HepG2 (cell line): Measurements from ENCODE around the gene BCL2L11. TPM values are rescaled to one million over a fixed set of nuclear protein-coding genes. Genes with fewer than 3 reads are reported as not detected.
A peak's percentile ranks its signal among the peaks of the same experiment; 100 is the strongest.

Experiments used
- ARID4A ChIP-seq: sonication (generic); formaldehyde crosslinking; IDR thresholded peaks from 2 replicates; pipeline ENCODE4 v1.5.0; 2020; ENCODE audit warnings: mild to moderate bottlenecking, missing genetic modification reagents, borderline replicate concordance
- CEBPB ChIP-seq: IDR thresholded peaks from 2 replicates; pipeline ENCODE4 v1.6.1; 2011; ENCODE audit warnings: low read depth, low read length, improper control_type of control experiment, borderline replicate concordance
- EHMT2 ChIP-seq: fragments of 200-600 bp; sonication (generic); IDR thresholded peaks from 2 replicates; pipeline ENCODE4 v1.7.0; 2017; ENCODE audit warnings: antibody characterized with exemption, low read depth, low read length, borderline replicate concordance
- FOXP1 ChIP-seq, 2 experiments: fragments of 450-650 bp in 1 of 2; IDR thresholded peaks; 2 replicates each; pipeline ENCODE4 v1.6.1; 2017 to 2018; ENCODE audit warnings: antibody characterized with exemption in 1 of 2
- HNF4G ChIP-seq, 2 experiments: sonication (generic) in 1 of 2; formaldehyde crosslinking in 1 of 2; IDR thresholded peaks; 2 replicates each; pipeline versions ENCODE4 v1.4.0 to v1.6.1; 2011 to 2020; ENCODE audit warnings: borderline replicate concordance in 2 of 2, low read depth in 2 of 2, mild to moderate bottlenecking in 2 of 2, low read length in 1 of 2, missing genetic modification reagents in 1 of 2, moderate library complexity in 1 of 2
- HOXA5 ChIP-seq: sonication (generic); formaldehyde crosslinking; IDR thresholded peaks from 2 replicates; pipeline ENCODE4 v1.4.0; 2020; ENCODE audit warnings: missing genetic modification reagents
- MBNL3 ChIP-seq: fragments of 250-450 bp; sonication (Bioruptor Pico); conservative IDR thresholded peaks from 2 replicates; pipeline ENCODE4 v1.8.0; 2022; ENCODE audit warnings: mild to moderate bottlenecking, inconsistent platforms
- MNT ChIP-seq: fragments of 450-650 bp; IDR thresholded peaks from 2 replicates; pipeline ENCODE4 v1.6.1; 2016
- SMYD3 ChIP-seq: sonication (generic); formaldehyde crosslinking; IDR thresholded peaks from 2 replicates; pipeline ENCODE4 v1.8.1; 2023; ENCODE audit warnings: mild to moderate bottlenecking, missing genetic modification reagents
- ZNF33B ChIP-seq: sonication (generic); formaldehyde crosslinking; IDR thresholded peaks from 2 replicates; pipeline ENCODE4 v1.5.1; 2020; ENCODE audit warnings: mild to moderate bottlenecking, missing genetic modification reagents
- ZNF34 ChIP-seq: sonication (generic); formaldehyde crosslinking; IDR thresholded peaks from 2 replicates; pipeline ENCODE4 v1.4.0; 2020; ENCODE audit warnings: mild to moderate bottlenecking, missing genetic modification reagents, borderline replicate concordance
- ZNF343 ChIP-seq: sonication (generic); formaldehyde crosslinking; IDR thresholded peaks from 2 replicates; pipeline ENCODE4 v1.4.0; 2020; ENCODE audit warnings: mild to moderate bottlenecking, missing genetic modification reagents
- ZNF431 ChIP-seq: sonication (generic); formaldehyde crosslinking; IDR thresholded peaks from 2 replicates; pipeline ENCODE4 v1.9.0; 2022; ENCODE audit warnings: missing genetic modification reagents, low read depth, mild to moderate bottlenecking, borderline replicate concordance
- ZNF484 ChIP-seq: sonication (generic); formaldehyde crosslinking; IDR thresholded peaks from 2 replicates; pipeline ENCODE4 v1.5.1; 2020; ENCODE audit warnings: mild to moderate bottlenecking, low read depth, missing genetic modification reagents, borderline replicate concordance
- ZNF530 ChIP-seq: sonication (generic); formaldehyde crosslinking; IDR thresholded peaks from 2 replicates; pipeline ENCODE4 v1.5.0; 2020; ENCODE audit warnings: low read depth, mild to moderate bottlenecking, missing genetic modification reagents
- ZNF879 ChIP-seq: sonication (generic); formaldehyde crosslinking; IDR thresholded peaks from 2 replicates; pipeline ENCODE4 v1.8.1; 2023; ENCODE audit warnings: missing genetic modification reagents
- polyA plus RNA-seq, 8 experiments: library from polyadenylated mRNA; depleted of rRNA in 3 of 8; stranded (reverse) in 7 of 8; unstranded in 1 of 8; fragments of >200 nt; fragmentation: Illumina TruSeq in 4 of 8; extraction: Trizol in 4 of 8; gene quantifications; 2 replicates each; pipeline versions ENCODE4 v1.2.1 to v1.2.3, GENCODE V29; 2011 to 2016; ENCODE audit warnings: low read depth in 4 of 8, missing spikeins in 1 of 8, mixed read lengths in 1 of 8; ENCODE audit not compliant: insufficient read depth in 1 of 8
- total RNA-seq, 5 experiments: library from RNA; depleted of rRNA; stranded (reverse); fragments of >200 nt; fragmentation: Illumina TruSeq; extraction: Trizol; gene quantifications; 2 replicates each; pipeline ENCODE4 v1.2.3, GENCODE V29; 2016; ENCODE audit warnings: low read depth in 1 of 5
- TF ChIP-seq, protein P1 (sequence below): sonication (generic); formaldehyde crosslinking; IDR thresholded peaks from 2 replicates; pipeline ENCODE4 v1.4.0; 2020; ENCODE audit warnings: mild to moderate bottlenecking, missing genetic modification reagents, borderline replicate concordance

Gene BCL2L11
- total and polyA plus RNA-seq, 2 of the 13 experiments (the other 11 are each of a cell fraction or from before 2014, with no cell fraction given): 6.1 to 9.7 TPM

DNA sequence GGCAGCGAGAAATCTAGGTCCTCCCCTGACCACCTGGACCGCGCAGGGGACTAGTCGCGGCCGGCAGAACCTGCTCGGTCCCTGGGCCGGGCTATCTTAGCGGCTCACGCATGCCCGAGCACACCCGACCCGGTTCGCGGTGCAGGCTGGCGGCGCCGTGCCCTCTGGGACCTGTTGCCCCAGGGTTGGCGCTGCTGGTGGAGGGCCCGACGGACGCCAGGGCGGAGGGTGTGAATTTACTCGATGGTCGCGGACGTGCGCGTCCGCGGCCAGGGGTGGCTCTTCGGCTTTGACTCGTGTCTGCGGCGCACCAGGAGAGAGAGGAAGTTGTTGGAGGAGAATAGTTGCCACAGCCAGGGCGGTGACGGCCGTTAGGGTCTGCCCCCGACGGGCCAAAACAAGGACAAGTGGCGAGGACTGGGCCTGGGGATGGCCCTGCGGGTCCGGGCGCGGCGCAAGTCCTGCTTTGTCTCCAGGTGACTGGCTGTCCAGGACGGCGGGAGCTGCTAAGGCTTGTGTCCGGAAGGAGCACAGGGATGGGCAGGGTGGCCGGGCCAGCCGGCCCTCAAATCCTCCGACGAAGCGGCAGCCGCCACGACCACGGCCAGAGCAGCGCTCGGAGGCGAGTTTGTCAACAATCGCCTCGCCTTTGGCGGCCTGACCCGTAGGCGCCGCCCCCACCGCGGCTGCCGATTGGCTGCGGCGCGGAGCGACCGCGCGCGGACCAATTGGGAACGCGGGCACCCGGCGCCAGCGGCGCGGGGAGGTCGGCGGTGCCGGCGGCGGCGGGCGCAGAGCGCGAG lies 1.3 kb downstream of the BCL2L11 start (continued):
- TF ChIP-seq, protein P1, sequence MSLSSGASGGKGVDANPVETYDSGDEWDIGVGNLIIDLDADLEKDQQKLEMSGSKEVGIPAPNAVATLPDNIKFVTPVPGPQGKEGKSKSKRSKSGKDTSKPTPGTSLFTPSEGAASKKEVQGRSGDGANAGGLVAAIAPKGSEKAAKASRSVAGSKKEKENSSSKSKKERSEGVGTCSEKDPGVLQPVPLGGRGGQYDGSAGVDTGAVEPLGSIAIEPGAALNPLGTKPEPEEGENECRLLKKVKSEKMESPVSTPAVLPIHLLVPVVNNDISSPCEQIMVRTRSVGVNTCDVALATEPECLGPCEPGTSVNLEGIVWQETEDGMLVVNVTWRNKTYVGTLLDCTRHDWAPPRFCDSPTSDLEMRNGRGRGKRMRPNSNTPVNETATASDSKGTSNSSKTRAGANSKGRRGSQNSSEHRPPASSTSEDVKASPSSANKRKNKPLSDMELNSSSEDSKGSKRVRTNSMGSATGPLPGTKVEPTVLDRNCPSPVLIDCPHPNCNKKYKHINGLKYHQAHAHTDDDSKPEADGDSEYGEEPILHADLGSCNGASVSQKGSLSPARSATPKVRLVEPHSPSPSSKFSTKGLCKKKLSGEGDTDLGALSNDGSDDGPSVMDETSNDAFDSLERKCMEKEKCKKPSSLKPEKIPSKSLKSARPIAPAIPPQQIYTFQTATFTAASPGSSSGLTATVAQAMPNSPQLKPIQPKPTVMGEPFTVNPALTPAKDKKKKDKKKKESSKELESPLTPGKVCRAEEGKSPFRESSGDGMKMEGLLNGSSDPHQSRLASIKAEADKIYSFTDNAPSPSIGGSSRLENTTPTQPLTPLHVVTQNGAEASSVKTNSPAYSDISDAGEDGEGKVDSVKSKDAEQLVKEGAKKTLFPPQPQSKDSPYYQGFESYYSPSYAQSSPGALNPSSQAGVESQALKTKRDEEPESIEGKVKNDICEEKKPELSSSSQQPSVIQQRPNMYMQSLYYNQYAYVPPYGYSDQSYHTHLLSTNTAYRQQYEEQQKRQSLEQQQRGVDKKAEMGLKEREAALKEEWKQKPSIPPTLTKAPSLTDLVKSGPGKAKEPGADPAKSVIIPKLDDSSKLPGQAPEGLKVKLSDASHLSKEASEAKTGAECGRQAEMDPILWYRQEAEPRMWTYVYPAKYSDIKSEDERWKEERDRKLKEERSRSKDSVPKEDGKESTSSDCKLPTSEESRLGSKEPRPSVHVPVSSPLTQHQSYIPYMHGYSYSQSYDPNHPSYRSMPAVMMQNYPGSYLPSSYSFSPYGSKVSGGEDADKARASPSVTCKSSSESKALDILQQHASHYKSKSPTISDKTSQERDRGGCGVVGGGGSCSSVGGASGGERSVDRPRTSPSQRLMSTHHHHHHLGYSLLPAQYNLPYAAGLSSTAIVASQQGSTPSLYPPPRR (CRISPR knock-in tag): 0 out of 2 replicates have a peak, but pooled peaks have one; percentile 16
- TF ChIP-seq ZNF484 (CRISPR knock-in tag): no peak
- no peak for TF ChIP-seq MBNL3
- 0 out of 2 replicates have a peak, but pooled peaks have one; percentile 39 for TF ChIP-seq ZNF343 (CRISPR knock-in tag)
- TF ChIP-seq MNT: peak; percentile 34
- peak; percentile 37 for TF ChIP-seq ARID4A (CRISPR knock-in tag)
- TF ChIP-seq HNF4G (IDR thresholded peaks at IDR 0.05; ENCODE audit: borderline replicate concordance, low read depth, low read length): no peak; the same call in 1 of the 2 replicates
- no peak; the same call in 1 of the 2 replicates for TF ChIP-seq HNF4G (CRISPR knock-in tag; IDR thresholded peaks at IDR 0.05; ENCODE audit: borderline replicate concordance, low read depth)
- TF ChIP-seq ZNF33B (CRISPR knock-in tag): no peak; the same call in 1 of the 2 replicates
- 0 out of 2 replicates have a peak, but pooled peaks have one; percentile 72 for TF ChIP-seq ZNF530 (CRISPR knock-in tag)
- no peak for TF ChIP-seq FOXP1 (IDR thresholded peaks at IDR 0.05)
- TF ChIP-seq FOXP1 (CRISPR knock-in tag; IDR thresholded peaks at IDR 0.05): 0 out of 2 replicates have a peak, but pooled peaks have one; percentile 13
- TF ChIP-seq EHMT2: no peak
- peak; percentile 16; the same call in 1 of the 2 replicates for TF ChIP-seq HOXA5 (CRISPR knock-in tag)
- no peak for TF ChIP-seq CEBPB
- peak; percentile 95 for TF ChIP-seq ZNF879 (CRISPR knock-in tag)
- no peak for TF ChIP-seq ZNF34 (CRISPR knock-in tag)
- no peak for TF ChIP-seq SMYD3
- peak; percentile 88 for TF ChIP-seq ZNF431 (CRISPR knock-in tag)
